Measurements from ENCODE around the gene RNF212B.

RNF212B gene

DNA sequence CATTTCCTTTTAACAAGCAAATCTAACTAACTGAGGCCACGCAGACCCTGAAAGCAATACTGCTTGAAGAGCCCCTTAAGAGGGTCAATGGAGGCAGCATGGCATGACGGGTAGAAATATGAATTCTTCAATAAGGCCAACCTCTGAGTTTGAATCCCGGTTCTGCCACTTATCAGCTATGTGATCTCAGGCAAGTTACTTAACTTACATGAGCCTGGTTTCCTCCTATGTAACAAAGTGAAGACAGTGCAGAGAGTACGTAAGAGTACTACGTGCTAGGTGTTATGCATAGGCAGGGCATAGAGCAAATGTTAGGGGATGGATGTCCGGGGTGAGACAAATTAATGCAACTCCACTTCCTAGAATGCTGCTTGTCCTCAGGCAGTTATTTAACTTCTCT is 43.5 kb downstream of the RNF212B start:
- H3K4me3 ChIP-seq (ENCODE audit: low read depth, low read length): no peak overlapping the region

DNA sequence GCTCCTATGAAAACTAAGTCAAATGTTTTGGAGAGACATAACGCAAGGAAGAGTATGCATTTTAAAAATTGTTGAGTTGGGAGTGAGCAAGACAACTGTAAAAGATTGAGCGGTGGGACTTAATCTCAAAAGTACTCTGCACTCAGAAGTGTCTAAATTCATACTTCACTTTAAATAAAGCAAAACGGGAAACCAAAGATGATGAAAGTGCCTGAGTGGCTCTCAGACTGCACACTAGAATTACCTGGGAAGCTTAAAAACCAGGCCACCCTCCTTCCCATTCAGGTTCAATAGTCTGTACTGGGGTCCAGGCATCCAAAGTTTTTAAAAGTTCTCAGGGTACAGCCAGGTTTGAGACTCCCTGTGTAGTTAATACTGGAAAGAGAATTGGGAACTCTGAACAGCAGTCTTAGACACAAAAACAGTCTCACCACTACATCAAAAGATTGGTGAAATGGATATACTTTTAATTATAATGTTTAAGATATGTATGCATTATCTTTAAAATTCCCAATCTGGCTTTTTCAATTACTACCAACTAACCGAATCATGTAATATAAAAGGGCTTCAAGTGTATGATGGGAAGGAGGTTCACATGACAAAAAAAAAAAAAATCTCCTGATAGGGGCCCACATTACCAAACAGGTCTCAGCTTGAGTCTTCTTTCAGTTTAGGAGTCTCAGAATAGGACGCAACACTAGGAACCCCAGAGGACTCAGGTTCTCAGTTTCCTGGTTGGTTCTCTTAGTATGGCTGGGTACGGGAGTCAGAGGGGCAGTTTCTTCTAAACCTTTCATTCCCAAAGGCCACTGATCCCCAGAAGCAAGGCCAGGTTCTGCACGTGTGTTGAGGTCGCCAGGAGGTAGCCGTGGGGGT is 47.2 kb downstream of the RNF212B start:
- DNase-seq (ENCODE audit: low read depth): peak; percentile 54
- TF ChIP-seq, protein P1, sequence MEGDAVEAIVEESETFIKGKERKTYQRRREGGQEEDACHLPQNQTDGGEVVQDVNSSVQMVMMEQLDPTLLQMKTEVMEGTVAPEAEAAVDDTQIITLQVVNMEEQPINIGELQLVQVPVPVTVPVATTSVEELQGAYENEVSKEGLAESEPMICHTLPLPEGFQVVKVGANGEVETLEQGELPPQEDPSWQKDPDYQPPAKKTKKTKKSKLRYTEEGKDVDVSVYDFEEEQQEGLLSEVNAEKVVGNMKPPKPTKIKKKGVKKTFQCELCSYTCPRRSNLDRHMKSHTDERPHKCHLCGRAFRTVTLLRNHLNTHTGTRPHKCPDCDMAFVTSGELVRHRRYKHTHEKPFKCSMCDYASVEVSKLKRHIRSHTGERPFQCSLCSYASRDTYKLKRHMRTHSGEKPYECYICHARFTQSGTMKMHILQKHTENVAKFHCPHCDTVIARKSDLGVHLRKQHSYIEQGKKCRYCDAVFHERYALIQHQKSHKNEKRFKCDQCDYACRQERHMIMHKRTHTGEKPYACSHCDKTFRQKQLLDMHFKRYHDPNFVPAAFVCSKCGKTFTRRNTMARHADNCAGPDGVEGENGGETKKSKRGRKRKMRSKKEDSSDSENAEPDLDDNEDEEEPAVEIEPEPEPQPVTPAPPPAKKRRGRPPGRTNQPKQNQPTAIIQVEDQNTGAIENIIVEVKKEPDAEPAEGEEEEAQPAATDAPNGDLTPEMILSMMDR (IDR thresholded peaks at IDR 0.05; ENCODE audit: low read depth, low read length): no peak
- TF ChIP-seq MYC (IDR thresholded peaks at IDR 0.05; ENCODE audit: low read depth, low read length) (no peak), POLR2A (IDR thresholded peaks at IDR 0.05; ENCODE audit: extremely low read depth, insufficient read length) (no peak)
- TF ChIP-seq, protein P2, sequence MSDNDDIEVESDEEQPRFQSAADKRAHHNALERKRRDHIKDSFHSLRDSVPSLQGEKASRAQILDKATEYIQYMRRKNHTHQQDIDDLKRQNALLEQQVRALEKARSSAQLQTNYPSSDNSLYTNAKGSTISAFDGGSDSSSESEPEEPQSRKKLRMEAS (IDR thresholded peaks at IDR 0.05; ENCODE audit: low read depth, low read length): no peak
- peak overlapping the region; percentile 85 for H3K4me3 ChIP-seq (ENCODE audit: low read depth, low read length)

More for the DNA sequence above, 43.5 kb downstream of the RNF212B start:
- DNase-seq (ENCODE audit: low read depth): no peak
- TF ChIP-seq, protein P1 (IDR thresholded peaks at IDR 0.05; ENCODE audit: low read depth, low read length): no peak
- no peak for TF ChIP-seq POLR2A (IDR thresholded peaks at IDR 0.05; ENCODE audit: extremely low read depth, insufficient read length)
- TF ChIP-seq, protein P2 (IDR thresholded peaks at IDR 0.05; ENCODE audit: low read depth, low read length): no peak
- no peak for TF ChIP-seq MYC (IDR thresholded peaks at IDR 0.05; ENCODE audit: low read depth, low read length)

DNA sequence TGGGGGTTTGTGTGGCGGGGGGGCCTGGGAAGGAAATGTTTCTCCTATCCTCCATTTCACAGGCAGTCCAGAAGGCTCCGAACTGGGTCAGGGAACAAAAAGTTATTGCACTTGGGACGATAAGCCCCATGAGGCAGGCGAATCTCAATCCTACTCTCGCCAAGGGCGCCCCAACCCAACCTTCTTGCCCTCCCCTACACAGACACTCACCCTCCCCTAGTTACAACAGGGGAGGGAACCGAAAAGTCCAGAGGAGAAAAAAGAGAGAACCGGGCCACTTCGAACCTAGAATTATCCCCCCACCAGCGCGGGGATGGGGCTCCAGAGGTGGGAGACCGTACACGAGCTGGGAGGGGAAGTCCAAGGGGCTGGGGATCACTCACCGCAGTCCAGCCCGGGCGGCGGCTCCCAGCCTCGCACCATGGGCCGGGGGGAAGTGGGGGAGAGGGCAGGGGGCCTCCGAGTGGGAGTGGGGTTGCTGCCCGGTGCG is 47.8 kb downstream of the RNF212B start:
- TF ChIP-seq MYC (IDR thresholded peaks at IDR 0.05; ENCODE audit: low read depth, low read length) (no peak), POLR2A (IDR thresholded peaks at IDR 0.05; ENCODE audit: extremely low read depth, insufficient read length) (no peak)
- TF ChIP-seq, protein P2 (IDR thresholded peaks at IDR 0.05; ENCODE audit: low read depth, low read length): no peak
- TF ChIP-seq, protein P1 (IDR thresholded peaks at IDR 0.05; ENCODE audit: low read depth, low read length): no peak
- DNase-seq (ENCODE audit: low read depth): no peak
- H3K4me3 ChIP-seq (ENCODE audit: low read depth, low read length): peak overlapping the region; percentile 85

DNA sequence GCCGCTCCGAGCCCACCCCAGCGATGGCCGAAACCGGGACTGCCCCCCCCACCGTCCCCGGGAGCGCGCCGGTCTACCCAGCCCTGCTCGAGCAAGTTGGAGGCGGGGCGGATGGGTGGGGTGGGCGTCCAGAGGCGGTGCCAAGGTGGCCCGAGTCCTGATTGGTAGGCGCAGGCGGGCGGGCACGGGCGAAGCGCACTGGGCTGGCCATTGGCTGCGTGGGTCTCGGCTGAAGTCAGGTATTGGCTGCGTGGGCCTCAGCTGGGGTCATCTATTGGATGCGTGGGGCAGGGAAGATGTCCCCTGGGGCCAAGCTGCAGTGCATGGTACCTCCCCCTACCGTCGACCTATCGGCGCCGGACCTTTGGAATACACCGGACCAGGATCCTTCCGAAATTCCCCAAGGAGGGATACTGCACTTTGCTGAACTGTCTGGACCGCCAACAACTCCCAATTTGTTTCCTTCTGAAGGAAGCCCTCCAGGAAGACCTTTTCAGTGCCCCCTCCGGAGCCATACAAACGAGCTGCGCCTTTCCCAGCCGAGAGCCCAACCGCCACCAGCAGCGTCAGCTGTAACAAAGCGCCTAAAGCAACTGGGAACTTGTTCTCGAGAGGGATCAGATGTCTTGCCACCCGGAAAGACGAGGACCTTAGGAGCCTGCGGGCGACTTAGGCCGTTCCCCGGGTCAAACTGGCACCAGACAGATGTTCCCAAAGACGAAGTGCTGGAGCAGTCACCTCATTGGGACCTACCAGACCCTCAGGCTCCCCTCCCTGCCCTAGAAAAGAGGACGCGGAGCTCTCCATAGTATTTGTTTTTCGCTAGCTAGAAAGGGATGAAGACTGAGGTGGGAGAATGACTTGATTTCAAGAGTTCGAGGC is 48.5 kb downstream of the RNF212B start, which contains the start of gene HOMEZ:
Gene HOMEZ (minus strand): TSS at position 113 of the 882 bp plus-strand sequence. CDS start 180 bp downstream, outside the sequence.
- peak; percentile 99 for DNase-seq (ENCODE audit: low read depth)
- peak within 1 kb of the TSS; percentile 85 for H3K4me3 ChIP-seq (ENCODE audit: low read depth, low read length)
- TF ChIP-seq, protein P2 (IDR thresholded peaks at IDR 0.05; ENCODE audit: low read depth, low read length): peak; percentile 32; the same call in 1 of the 2 replicates
- TF ChIP-seq, protein P1 (IDR thresholded peaks at IDR 0.05; ENCODE audit: low read depth, low read length): no peak
- TF ChIP-seq POLR2A (IDR thresholded peaks at IDR 0.05; ENCODE audit: extremely low read depth, insufficient read length): peak; percentile 47
- no peak; the same call in 1 of the 2 replicates for TF ChIP-seq MYC (IDR thresholded peaks at IDR 0.05; ENCODE audit: low read depth, low read length)

DNA sequence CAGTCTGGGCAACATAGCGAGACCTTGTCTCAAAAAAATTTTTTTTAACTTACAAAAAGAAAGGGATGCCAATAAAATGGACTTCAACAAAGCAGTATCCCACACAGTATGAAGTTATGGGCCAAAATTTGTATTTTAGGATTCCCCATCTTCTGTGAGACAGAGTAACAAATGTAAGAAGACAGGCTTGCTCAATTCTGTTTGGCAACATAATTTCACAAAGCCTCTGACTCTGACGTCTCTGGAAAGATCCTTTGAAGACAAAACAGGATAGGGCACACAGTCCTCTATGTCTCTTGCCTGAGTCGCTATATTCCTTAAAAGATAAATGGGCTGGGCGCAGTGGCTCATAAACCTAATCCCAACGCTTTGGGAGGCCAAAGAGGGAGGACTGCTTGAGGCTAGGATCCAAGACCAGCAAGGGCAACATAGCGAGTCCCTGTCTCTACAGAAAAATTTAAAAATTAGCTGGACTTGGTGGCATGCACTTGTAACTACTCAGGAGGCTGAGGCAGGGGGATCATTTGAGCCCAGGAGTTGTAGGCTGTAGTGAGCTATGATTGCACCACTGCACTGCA is 49.3 kb downstream of the RNF212B start:
- H3K4me3 ChIP-seq (ENCODE audit: low read depth, low read length): peak overlapping the region; percentile 76
- DNase-seq (ENCODE audit: low read depth): no peak
- TF ChIP-seq, protein P1 (IDR thresholded peaks at IDR 0.05; ENCODE audit: low read depth, low read length): no peak
- TF ChIP-seq MYC (IDR thresholded peaks at IDR 0.05; ENCODE audit: low read depth, low read length) (no peak), POLR2A (IDR thresholded peaks at IDR 0.05; ENCODE audit: extremely low read depth, insufficient read length) (no peak)
- TF ChIP-seq, protein P2 (IDR thresholded peaks at IDR 0.05; ENCODE audit: low read depth, low read length): no peak
